H1 (cell line): ENCODE data around the gene CLIC1. TPM values are rescaled to one million over a fixed set of nuclear protein-coding genes. Genes with fewer than 3 reads are reported as not detected.

ENCODE experiments used
- CTCF ChIA-PET: fragments of 300-600 bp; sonication (Branson Sonifier 250); formaldehyde crosslinking; loops from one replicate; lab custom pipeline; 2021; ENCODE audit not compliant: partially characterized antibody; lab: Charles Lee
- POLR2A ChIA-PET: fragments of 300-600 bp; sonication (Branson Sonifier 250); formaldehyde crosslinking; loops from one replicate; lab custom pipeline; 2021; ENCODE audit warnings: inconsistent platforms; ENCODE audit not compliant: partially characterized antibody; lab: Charles Lee
- DNase-seq, 2 experiments: peaks; one replicate each; pipeline versions ENCODE4 v3.0.0 to v3.0.0-alpha.2; 2010 to 2022; ENCODE audit warnings: low spot score in 2 of 2, low read depth in 1 of 2, mixed read lengths in 1 of 2
- FAIRE-seq: peaks from 2 replicates; lab custom pipeline; 2011; peaks lifted over from hg19 to GRCh38; lab: Jason Lieb, UNC
- H2AFZ ChIP-seq: 2 replicates; pipeline ENCODE4 v1.8.1; 2012; ENCODE audit warnings: low read length, inconsistent platforms
- H2AK5ac ChIP-seq: 2 replicates; pipeline ENCODE4 v1.6.1; 2013; ENCODE audit warnings: low read depth, low read length
- H2BK120ac ChIP-seq: replicated peaks from 2 replicates; pipeline ENCODE3; 2013; ENCODE audit warnings: low read depth, low read length, inconsistent platforms
- H2BK12ac ChIP-seq: 2 replicates; pipeline ENCODE4 v1.6.1; 2013; ENCODE audit warnings: low read depth, low read length
- H2BK15ac ChIP-seq: 2 replicates; pipeline ENCODE4 v1.6.1; 2013; ENCODE audit warnings: low read length
- H2BK20ac ChIP-seq: 2 replicates; pipeline ENCODE4 v1.6.1; 2013; ENCODE audit warnings: low read length
- H2BK5ac ChIP-seq: 2 replicates; pipeline ENCODE4 v1.6.1; 2013; ENCODE audit warnings: low read depth, low read length
- H3K14ac ChIP-seq: 2 replicates; pipeline ENCODE4 v1.6.1; 2013; ENCODE audit warnings: inconsistent platforms; ENCODE audit not compliant: insufficient read length
- H3K18ac ChIP-seq: 2 replicates; pipeline ENCODE4 v1.6.1; 2013; ENCODE audit warnings: low read length; ENCODE audit errors: extremely low read depth
- H3K23ac ChIP-seq: 2 replicates; pipeline ENCODE4 v1.6.1; 2013; ENCODE audit warnings: inconsistent platforms; ENCODE audit not compliant: insufficient read length
- H3K23me2 ChIP-seq: 2 replicates; pipeline ENCODE4 v1.6.1; 2013; ENCODE audit warnings: low read depth, low read length
- H3K27ac ChIP-seq: 2 replicates; pipeline ENCODE4 v1.6.1; 2011; ENCODE audit warnings: low read depth, low read length, inconsistent platforms
- H3K27me3 ChIP-seq, 4 experiments: replicated peaks in 1 of 4; 1 replicate in 1 of 4; 2 replicates in 3 of 4; pipeline versions ENCODE4 v1.6.1 to v1.8.1; 2011 to 2013; ENCODE audit warnings: low read length in 3 of 4, mild to moderate bottlenecking in 3 of 4, inconsistent platforms in 2 of 4, mixed read lengths in 2 of 4, moderate library complexity in 1 of 4; ENCODE audit not compliant: control insufficient read depth in 3 of 4, insufficient read depth in 3 of 4; ENCODE audit errors: extremely low read depth in 1 of 4
- H3K36me3 ChIP-seq, 4 experiments: 2 replicates each; pipeline versions ENCODE4 v1.6.1 to v1.8.1; 2011 to 2013; ENCODE audit warnings: mild to moderate bottlenecking in 4 of 4, low read length in 3 of 4, moderate library complexity in 2 of 4, control low read depth in 1 of 4, inconsistent platforms in 1 of 4; ENCODE audit not compliant: insufficient read depth in 4 of 4, control insufficient read depth in 2 of 4
- H3K4ac ChIP-seq: replicated peaks from 2 replicates; pipeline ENCODE3; 2013; ENCODE audit warnings: low read length, low read depth, mixed read lengths, inconsistent platforms; ENCODE audit not compliant: insufficient read length
- H3K4me1 ChIP-seq, 4 experiments: replicated peaks in 1 of 4; 1 replicate in 1 of 4; 2 replicates in 3 of 4; pipeline versions ENCODE4 v1.6.1 to v1.8.1; 2011 to 2013; ENCODE audit warnings: low read length in 3 of 4, inconsistent platforms in 2 of 4, mixed read lengths in 1 of 4; ENCODE audit not compliant: insufficient read depth in 4 of 4, control insufficient read depth in 3 of 4
- H3K4me2 ChIP-seq, 2 experiments: 2 replicates each; pipeline versions ENCODE4 v1.6.1 to v1.8.1; 2011 to 2013; ENCODE audit warnings: low read depth in 2 of 2, low read length in 2 of 2, control low read depth in 1 of 2, inconsistent platforms in 1 of 2, mild to moderate bottlenecking in 1 of 2; ENCODE audit not compliant: insufficient read depth in 1 of 2
- H3K4me3 ChIP-seq, 4 experiments: fragments of 200-600, 300-600 bp in 1 of 4; sonication (generic), shearing (Covaris generic), sonication (Bioruptor Twin) in 1 of 4; 2 replicates each; pipeline versions ENCODE4 v1.5.1 to v1.8.1; 2011 to 2016; ENCODE audit warnings: low read length in 4 of 4, low read depth in 3 of 4, control low read depth in 2 of 4, inconsistent platforms in 2 of 4, mild to moderate bottlenecking in 2 of 4, mixed read lengths in 1 of 4, moderate library complexity in 1 of 4; ENCODE audit not compliant: insufficient read depth in 2 of 4; ENCODE audit errors: extremely low read depth in 1 of 4
- H3K56ac ChIP-seq: replicated peaks from 2 replicates; pipeline ENCODE3; 2013; ENCODE audit warnings: low read depth, mild to moderate bottlenecking, mixed read lengths, low read length, inconsistent platforms; ENCODE audit not compliant: insufficient read length
- H3K79me1 ChIP-seq: 2 replicates; pipeline ENCODE4 v1.6.1; 2013; ENCODE audit warnings: low read depth, low read length, control low read depth
- H3K79me2 ChIP-seq, 2 experiments: 2 replicates each; pipeline versions ENCODE4 v1.6.1 to v1.8.1; 2012 to 2013; ENCODE audit warnings: low read length in 2 of 2, mild to moderate bottlenecking in 2 of 2, inconsistent platforms in 1 of 2; ENCODE audit not compliant: insufficient read depth in 2 of 2, control insufficient read depth in 1 of 2
- H3K9ac ChIP-seq, 4 experiments: replicated peaks in 1 of 4; 1 replicate in 1 of 4; 2 replicates in 3 of 4; pipeline versions ENCODE4 v1.6.1 to v1.8.1; 2011 to 2013; ENCODE audit warnings: low read depth in 3 of 4, low read length in 3 of 4, control low read depth in 2 of 4, mild to moderate bottlenecking in 2 of 4, moderate library complexity in 2 of 4, inconsistent platforms in 1 of 4; ENCODE audit errors: extremely low read depth in 1 of 4
- H3K9me3 ChIP-seq, 2 experiments: 2 replicates each; pipeline versions ENCODE4 v1.6.1 to v1.8.1; 2012 to 2013; ENCODE audit warnings: mild to moderate bottlenecking in 2 of 2, moderate library complexity in 2 of 2, control low read depth in 1 of 2, inconsistent platforms in 1 of 2, low read depth in 1 of 2, low read length in 1 of 2, mixed read lengths in 1 of 2; ENCODE audit not compliant: insufficient read depth in 2 of 2
- H4K20me1 ChIP-seq, 2 experiments: replicated peaks in 1 of 2; 2 replicates each; pipeline versions ENCODE3 to v1.8.1; 2011 to 2013; ENCODE audit warnings: inconsistent platforms in 2 of 2, low read length in 2 of 2, mild to moderate bottlenecking in 1 of 2; ENCODE audit not compliant: insufficient read depth in 2 of 2, control insufficient read depth in 1 of 2
- H4K5ac ChIP-seq: 2 replicates; pipeline ENCODE4 v1.6.1; 2013; ENCODE audit warnings: low read length, low read depth, mixed read lengths, inconsistent platforms; ENCODE audit not compliant: insufficient read length
- H4K8ac ChIP-seq: 2 replicates; pipeline ENCODE4 v1.8.0; 2013; ENCODE audit warnings: mild to moderate bottlenecking, moderate library complexity, low read length, inconsistent platforms; ENCODE audit not compliant: insufficient read depth; ENCODE audit errors: extremely low read depth
- H4K91ac ChIP-seq: replicated peaks from 2 replicates; pipeline ENCODE3; 2013; ENCODE audit warnings: low read length, mixed read lengths, inconsistent platforms; ENCODE audit not compliant: insufficient read length
- BRCA1 ChIP-seq: IDR thresholded peaks from 2 replicates; pipeline ENCODE4 v1.6.1; 2012; ENCODE audit warnings: low read depth, low read length, improper control_type of control experiment
- CREB1 ChIP-seq: IDR thresholded peaks from 2 replicates; pipeline ENCODE4 v1.6.1; 2012; ENCODE audit warnings: inconsistent platforms
- KDM5A ChIP-seq: fragments of 200-600 bp; IDR thresholded peaks from 2 replicates; pipeline ENCODE4 v1.7.1; 2012; ENCODE audit warnings: mild to moderate bottlenecking, low read length, inconsistent platforms, mixed read lengths
- PHF8 ChIP-seq: fragments of 200-600 bp; sonication (generic); conservative IDR thresholded peaks from 2 replicates; pipeline ENCODE4 v1.7.1; 2012; ENCODE audit warnings: low read depth, mild to moderate bottlenecking, inconsistent platforms, low read length, moderate library complexity
- POLR2AphosphoS5 ChIP-seq: IDR thresholded peaks from 2 replicates; pipeline ENCODE4 v1.6.1; 2011; ENCODE audit warnings: low read depth, low read length
- RFX5 ChIP-seq: IDR thresholded peaks from 2 replicates; pipeline ENCODE4 v1.6.1; 2011; ENCODE audit warnings: low read depth, low read length, improper control_type of control experiment, borderline replicate concordance
- SAP30 ChIP-seq: fragments of 300-600 bp; sonication (generic); IDR thresholded peaks from 2 replicates; pipeline ENCODE4 v1.7.1; 2012; ENCODE audit warnings: low read length, moderate library complexity, mild to moderate bottlenecking, inconsistent platforms; ENCODE audit not compliant: insufficient read depth, insufficient replicate concordance
- SIX5 ChIP-seq: IDR thresholded peaks from 2 replicates; pipeline ENCODE4 v1.6.1; 2011; ENCODE audit warnings: mild to moderate bottlenecking, low read depth, low read length
- TAF7 ChIP-seq: optimal IDR thresholded peaks from 2 replicates; pipeline ENCODE3; 2011; ENCODE audit warnings: low read depth, mild to moderate bottlenecking, inconsistent platforms, low read length, moderate library complexity, borderline replicate concordance
- TEAD4 ChIP-seq: IDR thresholded peaks from 2 replicates; pipeline ENCODE4 v1.6.1; 2012; ENCODE audit warnings: low read depth, low read length, inconsistent platforms, mixed read lengths
- YY1 ChIP-seq: IDR thresholded peaks from 2 replicates; pipeline ENCODE4 v1.6.1; 2011; ENCODE audit warnings: low read depth, mild to moderate bottlenecking, low read length
- ZNF274 ChIP-seq: IDR thresholded peaks from 2 replicates; pipeline ENCODE4 v1.7.0; 2012; ENCODE audit warnings: low read length, borderline replicate concordance; ENCODE audit errors: extremely low read depth
- whole genome bisulfite sequencing, 2 experiments: shearing (Covaris generic) in 1 of 2; methylation state at CpG; one replicate each; pipeline versions ENCODE4 v1.1.6 to v1.1.7; 2013 to 2015; ENCODE audit warnings: low lambda C conversion rate in 2 of 2, mixed read lengths in 2 of 2, inconsistent platforms in 1 of 2, low coverage in 1 of 2, missing lambda C conversion rate in 1 of 2; ENCODE audit not compliant: insufficient replicate concordance in 2 of 2, insufficient coverage in 1 of 2, insufficient read length in 1 of 2; ENCODE audit errors: extremely low coverage in 1 of 2, missing lambda C conversion rate in 1 of 2; 5-methylcytosine and 5-hydroxymethylcytosine counted together
- polyA plus RNA-seq, 7 experiments: library from polyadenylated mRNA; depleted of rRNA in 3 of 7; stranded (reverse) in 5 of 7; unstranded in 2 of 7; fragments of >200 nt in 5 of 7; fragments of 200-250 nt in 2 of 7; gene quantifications; 1 replicate in 5 of 7; 2 replicates in 1 of 7; 4 replicates in 1 of 7; pipeline versions ENCODE4 v1.2.1 to v1.2.3, GENCODE V29; 2011 to 2013; ENCODE audit warnings: missing spikeins in 2 of 7, mixed read lengths in 2 of 7
- total RNA-seq: library from RNA; stranded (reverse); fragmentation: NEBNext Ultra II Directional; extraction: Animal tissue kit (Norgen Biotek cat#: 25700); gene quantifications from 2 replicates; pipeline ENCODE4 v1.2.1, GENCODE V29; 2021
- TF ChIP-seq, protein P1 (sequence below): IDR thresholded peaks from 2 replicates; pipeline ENCODE4 v1.6.1; 2012; ENCODE audit warnings: inconsistent platforms

CLIC1 gene
- total and polyA plus RNA-seq, 2 of the 8 experiments (the other 6 are each of a cell fraction or from before 2014, with no cell fraction given): 250 to 277 TPM

DNA sequence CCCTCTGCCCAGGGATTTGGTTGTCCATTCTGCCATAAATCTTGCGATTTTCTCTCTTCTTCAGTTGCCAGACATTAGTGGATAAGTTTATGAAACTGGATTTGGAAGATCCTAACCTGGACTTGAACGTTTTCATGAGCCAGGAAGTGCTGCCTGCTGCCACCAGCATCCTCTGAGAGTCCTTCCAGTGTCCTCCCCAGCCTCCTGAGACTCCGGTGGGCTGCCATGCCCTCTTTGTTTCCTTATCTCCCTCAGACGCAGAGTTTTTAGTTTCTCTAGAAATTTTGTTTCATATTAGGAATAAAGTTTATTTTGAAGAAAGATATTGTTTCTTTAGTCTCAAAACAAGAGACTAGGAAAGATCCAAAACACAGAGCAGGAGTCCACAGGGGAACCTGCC, 26.0 kb upstream of the CLIC1 start, which contains the start of gene SAPCD1:
Gene SAPCD1, plus strand, starts transcription at position 301 of the 400 bp plus-strand sequence. CDS start 399 bp downstream, outside the sequence.
- H4K8ac ChIP-seq: no peak within 1 kb of the TSS; the same call in 1 of the 2 replicates
- H3K18ac ChIP-seq: no peak within 1 kb of the TSS
- H4K5ac ChIP-seq: no peak within 1 kb of the TSS
- H2AK5ac ChIP-seq: no peak within 1 kb of the TSS
- 0 out of 2 replicates have a peak within 1 kb of the TSS, but pooled peaks have one; percentile 32 for H3K27ac ChIP-seq
- no peak within 1 kb of the TSS for H3K14ac ChIP-seq
- H3K9me3 ChIP-seq: no peaks in the 10 kb centered on the region
- POLR2A ChIA-PET: interaction anchor here (0.6 to 6.3 kb wide), 6 partner anchors 9 to 59 kb away, joined by 3 to 38 read pairs (median 7); partner anchors contain the start of genes ABHD16A, CLIC1 and MSH5
- no peak within 1 kb of the TSS for H3K23ac ChIP-seq
- H2BK15ac ChIP-seq: 0 out of 2 replicates have a peak within 1 kb of the TSS, but pooled peaks have one; percentile 12
- H3K4me3 ChIP-seq: no peak within 1 kb of the TSS
- peaks cover 0 to 16% (median 1%) of the 10 kb centered on the region in 4 experiments; a peak in 3 of 8 replicates for H3K36me3 ChIP-seq
- no peaks in the 10 kb centered on the region for H3K79me1 ChIP-seq
- H3K4me2 ChIP-seq: peak within 1 kb of the TSS in 1 of 2 experiments; percentile 6; a peak in 1 of 4 replicates
- peaks cover 3% of the 10 kb centered on the region; the same call in 1 of the 2 replicates for H3K23me2 ChIP-seq
- H4K20me1 ChIP-seq: no peaks in the 10 kb centered on the region
- no peak within 1 kb of the TSS for H3K56ac ChIP-seq
- FAIRE-seq (no peak), DNase-seq (no peak)
- peak within 1 kb of the TSS; percentile 20; the same call in 1 of the 2 replicates for H2BK5ac ChIP-seq
- H3K4me1 ChIP-seq: peaks cover 0 to 9% (median under 1%) of the 10 kb centered on the region in 4 experiments; a peak in 4 of 7 replicates
- H2BK20ac ChIP-seq: no peak within 1 kb of the TSS
- peak within 1 kb of the TSS; percentile 31 for H4K91ac ChIP-seq
- CTCF ChIA-PET: interaction anchor here (1.3 to 1.6 kb wide), 4 partner anchors 11 to 29 kb away, joined by 3 to 4 read pairs (median 3); no protein-coding TSS in a partner anchor
- no peak within 1 kb of the TSS for H2BK12ac ChIP-seq
- no peak within 1 kb of the TSS for H2BK120ac ChIP-seq
- no peak within 1 kb of the TSS for H3K4ac ChIP-seq
- H3K27me3 ChIP-seq: no peaks in the 10 kb centered on the region
- WGBS, 2 experiments: 86% methylated on average over 4 of the region's 4 CpGs; no CpG with 5 or more reads in 1 of the 2 experiments
- H3K79me2 ChIP-seq: no peaks in the 10 kb centered on the region
- no peak within 1 kb of the TSS; a peak in 1 of 7 replicates for H3K9ac ChIP-seq
- no peak within 1 kb of the TSS for H2AFZ ChIP-seq
- TF ChIP-seq YY1: no peak
- TF ChIP-seq POLR2AphosphoS5: no peak
- TF ChIP-seq RFX5: no peak
- no peak for TF ChIP-seq BRCA1
- TF ChIP-seq TEAD4: no peak
- TF ChIP-seq ZNF274: no peak
- no peak for TF ChIP-seq SAP30
- TF ChIP-seq PHF8: no peak
- no peak for TF ChIP-seq KDM5A
- TF ChIP-seq TAF7: no peak
- no peak for TF ChIP-seq CREB1
- TF ChIP-seq, protein P1, sequence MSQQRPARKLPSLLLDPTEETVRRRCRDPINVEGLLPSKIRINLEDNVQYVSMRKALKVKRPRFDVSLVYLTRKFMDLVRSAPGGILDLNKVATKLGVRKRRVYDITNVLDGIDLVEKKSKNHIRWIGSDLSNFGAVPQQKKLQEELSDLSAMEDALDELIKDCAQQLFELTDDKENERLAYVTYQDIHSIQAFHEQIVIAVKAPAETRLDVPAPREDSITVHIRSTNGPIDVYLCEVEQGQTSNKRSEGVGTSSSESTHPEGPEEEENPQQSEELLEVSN: no peak
- TF ChIP-seq SIX5: no peak
